Measurements from ENCODE around the gene CDK6.

CDK6 gene

DNA sequence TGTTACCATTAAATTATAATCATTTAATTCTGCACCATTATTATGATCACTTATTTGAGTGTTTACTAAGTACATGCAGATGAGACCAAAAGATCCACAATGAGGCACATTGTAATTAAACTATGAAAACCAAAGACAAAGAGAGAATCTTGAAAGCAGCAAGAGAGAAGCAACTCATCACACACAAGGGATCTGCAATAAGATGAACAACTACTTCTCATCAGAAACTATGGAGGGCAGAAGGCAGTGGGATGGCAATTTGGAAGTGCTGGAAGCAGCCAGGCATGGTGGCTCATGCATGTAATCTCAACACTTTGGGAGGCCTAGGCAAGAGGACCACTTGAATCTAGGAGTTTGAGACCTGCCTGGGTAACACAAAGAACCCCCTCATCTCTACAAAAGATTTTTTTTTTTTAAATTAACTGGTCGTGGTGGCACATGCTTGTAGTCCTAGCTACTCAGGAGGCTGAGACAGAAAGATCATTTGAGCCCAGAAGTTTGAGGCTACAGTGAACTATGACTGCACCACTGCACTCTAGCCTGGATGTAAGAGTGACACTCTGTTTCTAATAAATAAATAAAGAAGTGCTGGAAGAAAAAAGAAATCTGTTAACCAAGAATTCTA, 47.7 kb downstream of the CDK6 start:
- no peak for DNase-seq

GRCh38 chr7:92785923-92786322, 50.5 kb downstream of the CDK6 start:
- DNase-seq = no peak

GRCh38 chr7:92784935-92785334, 51.4 kb downstream of the CDK6 start:
- no peak for DNase-seq

- no peak for DNase-seq
Measured at GRCh38 chr7:92783260-92784201, 52.8 kb downstream of the CDK6 start.

DNA sequence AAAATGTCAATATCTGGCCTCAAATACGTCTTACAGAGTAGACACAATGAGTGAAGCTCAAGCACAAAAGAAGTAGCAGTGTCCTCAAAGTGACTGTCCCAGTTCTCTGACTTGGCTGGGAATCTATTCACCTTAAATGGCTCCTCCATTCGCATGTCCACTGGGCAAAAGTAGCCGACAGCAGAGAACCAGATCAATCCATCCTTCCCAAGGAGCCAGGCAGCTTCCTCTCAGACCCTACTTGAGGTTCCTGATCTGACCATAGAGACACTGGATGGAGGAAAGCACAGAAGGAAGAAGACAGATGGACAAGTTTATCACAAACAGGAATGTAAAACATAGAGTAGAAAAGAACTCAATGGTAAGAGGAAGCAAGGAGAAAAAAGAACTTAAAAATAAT, 53.5 kb downstream of the CDK6 start:
- no peak for DNase-seq

DNA sequence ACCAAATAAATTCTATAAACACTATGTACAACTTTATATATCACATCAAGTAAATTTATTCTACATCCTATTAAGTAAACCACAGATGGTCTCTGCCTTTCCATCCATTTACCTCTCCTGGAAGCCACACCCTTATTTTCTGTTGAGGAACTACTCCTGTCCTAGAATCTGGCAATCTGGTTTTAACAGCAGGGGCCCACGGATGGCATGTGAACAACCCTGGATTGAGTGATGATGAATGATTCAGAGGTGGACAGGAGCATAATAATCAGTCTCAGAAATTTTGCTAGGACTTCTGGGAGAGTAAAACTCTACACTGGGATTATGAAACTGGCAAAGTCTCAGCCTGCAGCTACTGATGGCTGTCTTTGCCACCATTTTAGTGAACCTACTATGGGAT, 54.1 kb downstream of the CDK6 start:
- DNase-seq = no peak

- no peak for DNase-seq
Measured at GRCh38 chr7:92781117-92781720, 55.2 kb downstream of the CDK6 start.

DNA sequence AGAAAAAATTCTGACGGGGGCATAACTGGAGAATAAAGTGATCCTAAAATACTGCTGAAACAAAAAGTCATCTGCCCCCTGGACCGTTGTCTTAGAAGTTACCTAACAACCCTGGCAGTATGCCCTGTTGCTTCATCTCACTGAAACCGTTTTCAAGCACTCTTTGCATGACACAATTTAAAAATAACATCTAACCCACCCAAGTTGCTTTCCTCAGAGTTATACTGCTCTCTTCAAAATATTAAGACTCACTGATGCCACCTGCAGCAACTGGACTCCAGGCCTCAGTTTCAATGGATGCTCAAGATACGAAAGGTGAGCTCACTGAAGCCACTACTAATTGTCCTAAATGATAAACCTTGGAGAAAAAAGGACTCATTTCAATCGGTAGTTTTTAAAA, 57.4 kb downstream of the CDK6 start:
- DNase-seq = no peak

GRCh38 chr7:92777993-92778392, 58.4 kb downstream of the CDK6 start:
- DNase-seq = no peak

DNA sequence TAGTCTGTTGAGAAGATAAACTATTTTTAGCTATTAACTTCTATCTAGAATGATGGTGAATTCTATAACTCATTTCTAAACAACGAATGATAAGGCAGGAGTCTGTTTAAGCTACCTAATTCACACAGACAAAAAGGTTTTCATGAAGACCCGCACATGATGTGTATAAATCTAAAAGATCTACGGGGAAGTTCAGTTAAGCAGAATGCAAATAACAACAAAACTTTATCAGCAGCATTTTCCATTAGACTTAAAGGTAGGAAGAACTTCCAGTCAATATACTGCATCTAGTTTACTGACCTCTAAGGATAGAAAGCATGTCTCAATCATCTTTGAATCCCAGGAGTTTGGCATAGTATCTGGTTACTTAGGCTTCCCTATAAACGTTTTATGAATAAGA, 62.6 kb downstream of the CDK6 start:
- no peak for DNase-seq

DNA sequence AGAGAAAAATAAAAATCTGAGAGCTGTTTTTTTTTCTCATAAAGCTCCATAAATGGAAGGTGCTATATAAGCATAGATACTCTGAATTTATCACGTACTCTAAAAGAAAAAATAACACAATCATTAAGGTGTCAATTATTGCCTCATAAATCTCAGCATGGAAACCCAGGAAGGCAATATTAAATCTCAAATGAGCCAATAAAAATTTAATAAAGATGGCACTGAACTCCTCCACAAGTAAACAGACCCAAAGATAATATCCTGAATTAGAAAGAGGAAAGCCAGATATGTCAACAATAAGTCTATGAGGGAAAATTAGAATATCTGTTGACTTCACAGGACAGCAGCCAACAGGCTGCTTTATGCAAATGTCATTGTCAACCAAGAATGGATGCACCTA, 66.5 kb downstream of the CDK6 start:
- no peak for DNase-seq

- DNase-seq = no peak
Measured at GRCh38 chr7:92769394-92769699, 67.0 kb downstream of the CDK6 start.

DNA sequence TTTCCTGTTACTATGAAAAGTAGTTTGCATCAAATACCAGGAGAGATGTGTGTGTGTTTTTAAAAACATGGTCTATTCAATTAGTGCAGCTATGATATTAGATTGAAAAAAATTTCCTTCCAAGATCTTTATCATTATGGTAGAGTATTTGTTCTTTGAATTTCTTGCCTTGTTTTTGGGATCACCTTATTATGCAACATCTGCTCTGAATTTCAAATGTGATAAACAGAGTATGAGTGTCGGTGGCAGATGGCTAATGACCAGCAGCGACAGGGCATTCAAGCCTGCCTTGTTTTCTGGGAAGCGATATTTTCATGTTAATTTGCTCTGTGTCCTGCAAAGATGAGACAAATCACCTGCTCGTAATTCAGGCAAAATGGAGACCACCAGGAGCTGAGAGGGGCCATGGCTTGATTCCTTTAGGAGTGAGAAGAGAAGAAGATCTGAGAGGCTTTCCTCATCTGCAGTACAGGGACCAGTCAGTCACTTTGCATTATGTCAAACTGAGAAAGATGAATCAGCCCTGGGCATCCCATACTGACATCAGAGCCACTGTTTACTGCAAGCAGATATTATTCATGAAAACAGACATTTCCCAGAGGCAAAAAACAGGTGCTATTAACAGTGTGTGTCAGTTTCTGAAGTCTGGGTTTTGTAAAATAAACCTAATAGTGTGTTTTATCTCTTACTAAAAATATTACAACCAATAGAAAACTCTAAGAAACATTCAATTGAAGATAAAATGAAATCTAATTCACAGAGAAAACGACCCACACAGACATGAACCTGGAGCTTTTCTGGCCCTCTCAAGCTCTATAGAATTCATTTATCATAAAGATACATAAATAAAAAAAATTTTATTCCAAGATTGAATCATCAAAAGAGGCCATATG, 67.6 kb downstream of the CDK6 start:
- no peak for DNase-seq

DNA sequence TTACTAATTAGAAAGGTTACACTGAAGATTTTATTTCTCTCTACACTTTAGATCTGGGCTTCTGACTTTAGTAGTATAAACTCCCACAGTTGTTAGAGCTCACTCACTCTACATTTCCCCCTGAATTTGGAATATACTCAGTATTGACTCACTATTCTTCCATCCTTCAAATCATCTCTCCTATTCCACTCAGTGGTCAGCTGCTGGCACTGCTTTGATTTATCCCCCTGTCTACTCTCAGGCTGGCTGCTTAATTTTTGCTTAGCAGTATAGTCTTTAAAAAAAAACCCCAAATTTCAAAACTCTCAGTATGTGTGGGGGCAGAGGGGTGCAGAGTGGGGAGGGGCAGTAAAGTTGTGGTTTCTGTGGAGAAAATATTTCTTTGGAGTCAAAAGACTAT, 68.9 kb downstream of the CDK6 start:
- no peak for DNase-seq

DNA sequence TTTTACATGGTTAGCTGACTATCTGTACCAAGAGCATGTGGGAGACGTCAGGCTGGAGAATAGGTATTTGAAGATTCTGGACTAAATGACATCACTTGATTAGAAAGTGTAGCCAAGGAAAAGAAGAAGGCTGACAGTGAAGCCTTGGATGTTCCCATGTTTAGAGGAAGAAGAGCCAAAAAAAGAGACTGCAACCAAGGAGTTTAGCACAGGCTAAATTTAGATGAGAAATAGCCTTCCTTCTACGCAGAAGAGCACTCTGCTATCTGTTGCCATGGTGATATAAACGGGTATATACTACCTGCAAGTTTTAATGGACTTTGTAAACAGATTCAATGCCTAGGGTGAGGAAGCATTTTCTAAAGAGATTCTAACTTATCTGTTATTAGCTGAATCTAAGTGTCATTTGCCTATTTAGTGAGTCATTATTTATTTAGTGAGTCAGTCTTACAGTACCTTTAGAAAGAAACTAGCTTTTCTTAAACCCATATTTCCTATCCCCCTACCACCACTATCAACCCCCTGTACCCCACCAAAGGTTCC, 69.8 kb downstream of the CDK6 start:
- DNase-seq = no peak

GRCh38 chr7:92765725-92766124, 70.6 kb downstream of the CDK6 start:
- DNase-seq = no peak

GRCh38 chr7:92763636-92764423, 72.5 kb downstream of the CDK6 start:
- DNase-seq = no peak

DNA sequence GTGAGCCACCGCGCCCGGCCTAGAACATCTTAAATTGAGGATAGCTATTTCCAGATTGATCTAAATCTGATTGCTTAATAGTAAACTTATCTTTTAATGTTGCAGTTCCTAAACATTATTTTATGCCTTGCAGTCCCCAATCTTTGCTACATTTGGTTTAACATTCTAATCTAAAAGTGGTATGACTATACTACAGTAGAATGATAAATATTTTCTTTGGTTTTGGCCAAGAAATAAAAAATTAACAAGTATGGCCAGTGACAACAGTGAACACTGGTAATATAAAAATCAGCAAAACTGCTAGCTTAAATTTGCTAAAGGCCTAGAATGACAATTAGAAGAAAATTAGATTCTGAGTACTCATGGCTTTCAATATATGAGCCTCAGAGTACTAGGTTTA, 73.5 kb downstream of the CDK6 start:
- DNase-seq = no peak

- DNase-seq = no peak
Measured at GRCh38 chr7:92761391-92762097, 74.8 kb downstream of the CDK6 start.

GRCh38 chr7:92758796-92759431, 77.5 kb downstream of the CDK6 start:
- DNase-seq = no peak

All from effector CD8-positive, alpha-beta T cell (primary cell).